HG03457 (cell line): ENCODE data around the gene TBC1D12.

Experiments
- ATAC-seq: cut with Tn5 transposase; IDR thresholded peaks from one replicate; pipeline ENCODE4 v1.9.1; 2021; ENCODE audit warnings: moderate number of reproducible peaks; ENCODE audit not compliant: unreplicated experiment

The TBC1D12 gene

DNA sequence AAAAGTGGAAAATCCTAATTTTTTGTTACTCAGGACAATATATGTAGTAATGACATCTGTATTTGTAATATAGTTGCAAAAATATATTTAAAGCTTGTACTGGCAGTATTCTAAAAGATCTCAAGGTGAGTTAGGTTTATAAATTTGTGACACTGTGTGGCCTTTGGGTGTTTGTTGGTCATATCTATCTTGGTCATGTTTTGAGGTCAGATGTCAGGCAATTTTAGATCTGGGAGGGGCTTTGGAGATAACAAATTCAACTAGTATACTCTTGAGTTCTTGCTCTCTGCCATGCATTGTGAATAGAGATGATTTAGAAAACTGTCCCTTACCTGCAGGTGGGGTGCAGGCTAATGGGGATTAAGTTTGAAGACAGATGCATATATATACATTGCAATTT lies 3.1 kb downstream of the TBC1D12 start:
- ATAC-seq, result no peak

DNA sequence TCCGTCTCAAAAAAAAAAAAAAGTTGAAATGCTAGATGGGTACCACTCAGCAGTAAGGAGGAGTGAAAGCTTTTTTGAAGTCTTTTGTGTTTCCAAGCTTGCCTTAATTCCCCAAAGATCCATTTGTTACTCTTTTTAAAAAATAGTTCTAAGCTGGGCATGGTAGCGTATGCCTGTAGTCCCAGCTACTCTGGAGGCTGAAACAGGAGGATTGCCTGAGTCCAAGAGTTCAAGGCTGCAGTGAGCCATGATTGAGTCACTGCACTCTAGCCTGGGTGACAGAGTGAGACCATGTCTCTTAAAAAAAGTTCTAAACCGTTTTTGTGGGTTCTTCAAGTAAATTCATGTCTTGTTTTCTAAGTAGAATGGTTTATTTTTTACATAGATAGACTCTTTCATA lies 5.3 kb downstream of the TBC1D12 start:
- ATAC-seq, result no peak

GRCh38 chr10:94409021-94409657 lies 6.8 kb downstream of the TBC1D12 start:
- no peak for ATAC-seq

- ATAC-seq, result no peak
Measured at GRCh38 chr10:94411304-94411703, 9.0 kb downstream of the TBC1D12 start.

DNA sequence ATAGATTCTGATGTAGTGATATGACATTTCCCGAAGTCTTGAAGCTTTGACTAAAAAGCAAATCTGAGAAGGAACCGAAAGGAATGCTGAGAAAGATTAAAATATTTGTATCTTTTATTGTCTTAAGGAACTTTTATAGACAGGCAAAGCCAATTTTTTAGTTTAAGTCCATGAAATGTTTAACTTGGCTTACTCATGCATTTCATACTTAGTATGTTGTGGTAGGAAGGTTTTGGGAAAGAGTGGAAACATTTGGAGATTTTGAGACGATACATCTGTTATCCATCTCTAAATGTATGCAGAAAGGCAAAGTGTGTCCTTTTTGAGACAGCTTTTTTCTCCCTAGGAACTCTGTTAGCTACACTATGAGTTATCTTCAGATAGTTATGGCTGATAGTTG lies 10.1 kb downstream of the TBC1D12 start:
- ATAC-seq, result no peak

DNA sequence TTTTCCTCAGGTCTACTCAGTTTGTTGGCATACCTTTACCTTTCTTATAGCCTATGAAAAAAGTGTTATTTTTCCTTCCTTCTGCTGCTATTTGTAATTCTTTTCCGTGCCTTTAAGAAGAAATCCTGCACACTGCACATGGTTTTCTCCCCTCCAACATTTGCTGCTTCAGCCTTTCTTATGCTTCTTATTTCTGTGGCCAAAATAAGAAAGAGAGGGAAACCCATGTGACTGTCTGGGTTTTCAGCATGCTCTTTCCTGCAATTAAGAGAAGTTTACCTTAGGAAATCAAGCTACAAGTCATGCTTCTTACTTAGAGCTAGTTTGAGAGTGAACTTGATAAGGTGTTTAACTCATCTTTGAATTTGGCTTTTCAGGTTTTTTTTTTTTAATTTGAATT lies 11.0 kb downstream of the TBC1D12 start:
- no peak for ATAC-seq

DNA sequence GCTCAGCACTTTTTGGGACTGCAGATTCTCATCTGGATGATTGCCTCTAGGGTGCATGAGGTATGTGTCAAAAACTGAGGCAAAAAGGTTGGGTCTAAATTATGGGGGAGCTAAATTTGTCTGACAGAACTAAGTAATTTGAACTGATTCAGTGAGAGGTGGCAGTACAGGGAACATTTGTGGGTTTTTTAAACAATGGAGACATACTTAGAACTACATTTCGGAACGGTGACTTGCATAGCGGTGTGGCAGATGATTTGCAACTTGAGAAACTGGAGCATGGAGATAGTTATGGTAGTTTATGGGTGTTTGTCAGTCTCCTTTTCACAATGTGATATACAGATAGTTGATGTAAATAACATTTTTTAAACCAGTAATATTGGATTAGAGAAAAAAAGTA lies 14.6 kb downstream of the TBC1D12 start:
- no peak for ATAC-seq

DNA sequence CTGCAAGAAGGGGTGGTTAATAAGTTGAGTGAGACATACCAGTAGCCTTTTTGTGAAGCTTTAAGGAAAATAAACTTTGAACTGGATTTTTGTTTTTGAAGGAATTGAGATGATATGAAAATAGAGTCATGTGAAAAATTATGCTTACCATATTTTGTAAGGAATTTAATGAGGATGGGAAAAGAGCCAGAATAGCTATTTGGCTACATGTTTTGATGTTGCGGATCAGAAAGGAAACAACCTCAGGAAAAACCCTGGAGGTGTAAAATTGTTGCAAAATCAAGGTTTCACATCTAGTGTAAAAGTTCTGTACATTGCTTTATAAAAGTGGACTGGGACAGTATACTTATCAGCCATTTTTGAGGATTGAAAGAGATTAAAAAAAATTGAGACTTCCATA lies 15.0 kb downstream of the TBC1D12 start:
- no peak for ATAC-seq

- no peak for ATAC-seq
Measured at GRCh38 chr10:94420516-94420915, 18.2 kb downstream of the TBC1D12 start.

GRCh38 chr10:94420998-94421528 lies 18.7 kb downstream of the TBC1D12 start:
- ATAC-seq, result no peak

GRCh38 chr10:94423627-94424026 lies 21.3 kb downstream of the TBC1D12 start:
- no peak for ATAC-seq

DNA sequence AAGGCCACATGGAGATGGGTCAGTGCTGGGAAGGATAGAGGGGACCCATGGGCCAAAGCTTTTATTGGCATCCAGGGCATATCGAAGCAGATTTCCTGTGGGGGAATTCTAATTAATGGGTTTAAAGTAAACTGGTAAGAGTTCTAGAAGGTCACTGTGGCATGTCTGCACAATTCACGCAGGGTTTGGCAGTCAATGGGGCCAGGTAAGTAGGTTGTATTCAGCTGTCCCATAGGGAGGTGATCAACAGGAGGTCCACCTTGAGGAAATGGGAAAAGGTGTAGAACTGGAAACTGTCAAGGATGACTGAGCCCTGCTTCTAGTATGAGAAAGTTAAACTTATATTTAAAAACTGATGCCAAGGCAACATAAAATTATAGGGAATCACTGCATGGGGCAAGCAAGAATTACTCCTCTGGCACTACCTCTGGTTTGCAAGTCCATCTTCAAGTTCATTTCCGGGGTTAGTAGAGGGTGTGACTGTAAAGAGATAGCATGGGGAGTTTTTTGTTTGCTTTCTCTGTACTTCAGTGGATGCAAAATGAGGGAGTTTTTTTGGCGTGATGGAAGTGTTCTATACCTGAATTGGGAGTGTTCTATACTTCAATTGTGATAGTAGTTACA lies 22.5 kb downstream of the TBC1D12 start:
- ATAC-seq, result no peak

DNA sequence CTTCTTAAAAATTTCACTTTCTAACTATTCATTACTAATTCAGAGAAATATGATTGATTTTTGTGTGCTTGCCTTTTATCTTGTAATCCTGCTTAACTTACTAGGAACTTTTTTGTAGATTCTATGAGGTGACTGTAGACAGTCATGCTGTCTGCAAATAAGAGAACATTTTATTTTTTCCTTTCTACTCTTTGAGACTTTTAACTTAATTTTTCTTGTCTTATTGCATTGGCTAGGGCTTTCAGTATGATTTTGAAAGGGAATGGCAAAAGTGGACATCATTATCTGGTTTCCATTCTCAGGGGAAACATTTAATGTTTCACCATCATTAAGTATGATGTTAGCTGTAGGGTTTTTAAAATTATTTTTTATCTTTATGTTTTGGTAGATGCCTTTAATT lies 23.6 kb downstream of the TBC1D12 start:
- no peak for ATAC-seq

DNA sequence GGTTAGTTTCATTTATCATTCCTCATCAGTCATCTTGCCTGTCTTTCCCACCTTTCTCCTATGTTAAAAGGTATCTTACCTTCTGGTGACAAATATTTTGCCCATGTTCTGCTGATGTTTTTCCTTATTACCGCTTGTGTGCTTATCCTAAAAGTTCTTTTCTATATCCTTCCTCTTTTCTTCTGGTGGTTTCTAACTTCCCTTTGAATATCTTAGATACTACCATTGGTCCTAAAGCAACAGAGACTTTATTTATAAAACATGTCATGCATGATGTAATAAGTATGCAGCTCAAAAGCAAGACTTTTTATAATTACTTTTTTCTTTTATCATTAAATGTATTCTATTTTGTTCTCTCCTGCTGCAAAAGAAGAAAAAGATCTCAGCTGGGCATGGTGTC lies 24.8 kb downstream of the TBC1D12 start:
- ATAC-seq, result no peak

DNA sequence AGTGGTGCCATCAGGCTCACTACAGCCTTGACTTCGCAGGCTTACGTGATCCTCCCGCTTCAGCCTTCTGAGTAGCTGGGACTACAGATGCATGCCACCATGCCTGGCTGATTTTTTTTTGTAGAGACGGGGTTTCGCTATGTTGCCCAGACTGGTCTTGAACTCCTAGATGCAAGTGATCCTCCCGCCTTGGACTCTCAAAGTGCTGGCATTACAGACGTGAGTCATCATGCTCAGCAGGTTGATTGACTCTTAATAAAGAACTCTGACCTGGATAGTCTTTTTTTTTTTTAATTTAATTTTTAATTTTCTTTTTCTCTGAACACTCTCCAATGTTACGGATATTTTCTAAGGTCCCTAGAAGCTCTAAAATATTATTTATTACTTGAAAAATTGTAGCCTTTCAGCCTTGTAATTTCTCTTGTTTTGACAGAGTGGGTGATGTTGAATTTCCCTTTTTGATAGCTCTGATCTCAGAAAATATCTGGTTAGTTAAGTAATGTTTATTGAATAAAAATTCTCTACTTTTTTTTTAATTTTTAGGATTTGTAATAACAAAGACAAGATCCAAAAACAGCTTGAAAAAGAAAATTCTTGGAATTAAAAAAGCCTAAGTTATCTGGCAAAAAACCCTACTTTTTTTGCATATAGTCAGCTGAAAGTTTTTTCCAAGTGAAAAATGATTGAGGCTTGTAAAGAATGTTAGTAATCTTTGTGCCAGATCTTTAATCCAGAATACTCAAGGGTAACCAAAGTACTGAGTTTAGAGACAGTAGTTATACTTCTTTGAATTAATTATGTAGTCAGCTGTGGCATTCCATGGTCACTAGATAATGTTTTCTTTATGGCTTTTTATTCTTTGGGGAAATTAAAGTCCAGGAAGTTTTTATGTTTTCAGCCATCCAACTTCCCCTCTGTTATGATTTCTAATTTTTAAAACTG lies 26.7 kb downstream of the TBC1D12 start:
- no peak for ATAC-seq

- ATAC-seq, result no peak
Measured at GRCh38 chr10:94430701-94431100, 28.4 kb downstream of the TBC1D12 start.

GRCh38 chr10:94432443-94432842 lies 30.1 kb downstream of the TBC1D12 start:
- ATAC-seq, result no peak

- no peak for ATAC-seq
Measured at GRCh38 chr10:94439275-94439861, 37.0 kb downstream of the TBC1D12 start.

GRCh38 chr10:94440096-94440495 lies 37.8 kb downstream of the TBC1D12 start:
- ATAC-seq, result no peak

- ATAC-seq, result no peak
Measured at GRCh38 chr10:94443047-94443446, 40.7 kb downstream of the TBC1D12 start.

DNA sequence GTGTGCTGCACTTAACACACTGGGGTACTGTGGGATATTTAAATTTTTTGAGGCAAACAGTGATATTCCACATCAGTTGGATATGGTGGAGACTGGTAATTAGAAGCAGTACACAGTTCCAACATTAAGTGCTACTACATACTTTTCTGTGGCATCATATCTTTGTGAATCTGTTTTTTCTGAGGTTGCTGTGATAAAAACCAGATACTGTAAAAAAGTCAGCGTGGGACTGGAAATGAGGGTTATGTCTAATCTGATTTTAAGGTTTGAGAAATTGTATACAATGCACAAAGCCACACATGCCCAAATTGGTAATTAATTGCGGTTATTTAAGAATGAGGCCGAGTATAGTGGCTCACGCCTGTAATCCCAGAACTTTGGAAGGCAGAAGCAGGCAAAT lies 41.2 kb downstream of the TBC1D12 start:
- ATAC-seq, result no peak
